Gastrocnemius medialis (tissue), 4 donors: Measurements from ENCODE around the gene TSPAN9. TPM values are rescaled to one million over a fixed set of nuclear protein-coding genes. Genes with fewer than 3 reads are reported as not detected.

Experiments used
- ATAC-seq, 2 donors: fragments of 150-250 bp; one replicate each; pipeline ENCODE4 v1.9.1; 2016
- DNase-seq, 2 donors: peaks; one replicate each; pipeline ENCODE4 v3.0.0-alpha.2; 2019
- H3K27ac ChIP-seq, 4 donors: fragments of 200-600 bp; sonication (generic); 1 replicate in 1 of 4; 2 replicates in 3 of 4; pipeline ENCODE4 v1.5.1; 2016 to 2018; ENCODE audit warnings: mild to moderate bottlenecking in 2 of 4, moderate library complexity in 1 of 4
- H3K27me3 ChIP-seq, 3 donors: fragments of 200-600 bp; sonication (generic) in 2 of 3; 1 replicate in 1 of 3; 2 replicates in 2 of 3; pipeline versions ENCODE4 v1.5.1 to v1.6.0; 2016 to 2019; ENCODE audit warnings: mild to moderate bottlenecking in 1 of 3, moderate library complexity in 1 of 3
- H3K36me3 ChIP-seq, 2 donors: fragments of 200-600 bp; sonication (generic) in 1 of 2; one replicate each; pipeline ENCODE4 v1.5.1; 2017 to 2018
- H3K4me1 ChIP-seq, 2 donors: fragments of 200-600 bp; sonication (generic) in 1 of 2; one replicate each; pipeline ENCODE4 v1.5.1; 2016 to 2017; ENCODE audit warnings: mild to moderate bottlenecking in 2 of 2
- H3K4me3 ChIP-seq, 4 donors: fragments of 200-600 bp; sonication (generic) in 3 of 4; 1 replicate in 1 of 4; 2 replicates in 3 of 4; pipeline ENCODE4 v1.5.1; 2016 to 2019; ENCODE audit warnings: mild to moderate bottlenecking in 2 of 4
- H3K9me3 ChIP-seq, 3 donors: fragments of 200-600 bp; sonication (generic) in 2 of 3; 1 replicate in 1 of 3; 2 replicates in 2 of 3; pipeline ENCODE4 v1.5.1; 2016 to 2019
- CTCF ChIP-seq, 5 experiments: fragments of 450-650 bp in 3 of 5; fragments of 200-600 bp in 2 of 5; sonication (generic) in 2 of 5; IDR thresholded peaks in 4 of 5; conservative IDR thresholded peaks in 1 of 5; 1 replicate in 4 of 5; 2 replicates in 1 of 5; pipeline ENCODE4 v1.5.1; 2016 to 2019; ENCODE audit warnings: antibody characterized with exemption in 5 of 5, mild to moderate bottlenecking in 3 of 5, moderate library complexity in 3 of 5
- POLR2A ChIP-seq, 2 donors: fragments of 450-650 bp; IDR thresholded peaks; one replicate each; pipeline ENCODE4 v1.6.1; 2017; ENCODE audit warnings: antibody characterized with exemption in 2 of 2, mild to moderate bottlenecking in 2 of 2, moderate library complexity in 2 of 2
- in situ Hi-C, 4 donors: fragments of 200-750 bp; cut with MboI; loops; one replicate each; pipeline versions ENCODE4 v1.15.0 to v1.8.0; 2017; ENCODE audit warnings: low sequenced_read_pairs in 4 of 4
- intact Hi-C: fragments of 100-400 bp; cut with DNase I; formaldehyde crosslinking; loops from one replicate; pipeline ENCODE4 v1.15.1; 2023; ENCODE audit warnings: low total_unique reads
- total RNA-seq, 4 donors: library from RNA; depleted of rRNA; stranded (reverse); fragments of >200 nt; gene quantifications; one replicate each; pipeline versions ENCODE4 v1.1.0 to v1.2.3, GENCODE V29; 2016

The TSPAN9 gene
- total RNA-seq, 4 donors from 2014 or later: 4.7 to 9.4 (median 7.4) TPM

GRCh38 chr12:3157581-3158323 lies 80.6 kb downstream of the TSPAN9 start:
- DNase-seq: no peak
- Histone ChIP-seq H3K4me1 (peaks cover 0 to 4% of the 10 kb centered on the region in 2 donors), H3K27ac (no peak overlapping the region), H3K27me3 (no peaks in the 10 kb centered on the region), H3K4me3 (no peak overlapping the region), H3K9me3 (no peaks in the 10 kb centered on the region), H3K36me3 (no peaks in the 10 kb centered on the region)
- intact Hi-C loops: no loop called here
- no peak for ATAC-seq
- in situ Hi-C loops: no loop called here
- no peak for TF ChIP-seq POLR2A (IDR thresholded peaks at IDR 0.05)
- TF ChIP-seq CTCF (IDR thresholded peaks at IDR 0.05 in 4 of 5, conservative IDR thresholded peaks at IDR 0.05 in 1 of 5): no peak

- Histone ChIP-seq H3K4me3 (no peak overlapping the region), H3K36me3 (no peaks in the 10 kb centered on the region), H3K9me3 (no peaks in the 10 kb centered on the region), H3K27me3 (no peaks in the 10 kb centered on the region), H3K27ac (no peak overlapping the region), H3K4me1 (peaks cover 0 to 4% of the 10 kb centered on the region in 2 donors)
- ATAC-seq (no peak), DNase-seq (no peak)
- TF ChIP-seq POLR2A (IDR thresholded peaks at IDR 0.05) (no peak), CTCF (IDR thresholded peaks at IDR 0.05 in 4 of 5, conservative IDR thresholded peaks at IDR 0.05 in 1 of 5) (no peak)
- in situ Hi-C loops (no loop called here), intact Hi-C loops (no loop called here)
Observed at GRCh38 chr12:3158851-3159465, 81.8 kb downstream of the TSPAN9 start.

GRCh38 chr12:3160081-3160480 lies 82.9 kb downstream of the TSPAN9 start:
- Histone ChIP-seq H3K4me3 (no peak overlapping the region), H3K4me1 (peaks cover 0 to 4% of the 10 kb centered on the region in 2 donors), H3K27ac (no peak overlapping the region), H3K36me3 (no peaks in the 10 kb centered on the region), H3K27me3 (no peaks in the 10 kb centered on the region), H3K9me3 (no peaks in the 10 kb centered on the region)
- ATAC-seq (no peak), DNase-seq (no peak)
- in situ Hi-C loops: no loop called here
- TF ChIP-seq CTCF (IDR thresholded peaks at IDR 0.05 in 4 of 5, conservative IDR thresholded peaks at IDR 0.05 in 1 of 5) (no peak), POLR2A (IDR thresholded peaks at IDR 0.05) (no peak)
- intact Hi-C loops: no loop called here

GRCh38 chr12:3161861-3162260 lies 84.7 kb downstream of the TSPAN9 start:
- ATAC-seq (no peak), DNase-seq (no peak)
- H3K27me3 ChIP-seq: no peaks in the 10 kb centered on the region
- H3K4me1 ChIP-seq: no peaks in the 10 kb centered on the region
- intact Hi-C loops: no loop called here
- no peaks in the 10 kb centered on the region for H3K36me3 ChIP-seq
- H3K27ac ChIP-seq: no peak overlapping the region
- TF ChIP-seq POLR2A (IDR thresholded peaks at IDR 0.05) (no peak), CTCF (IDR thresholded peaks at IDR 0.05 in 4 of 5, conservative IDR thresholded peaks at IDR 0.05 in 1 of 5) (no peak)
- no peak overlapping the region for H3K4me3 ChIP-seq
- in situ Hi-C loops: no loop called here
- H3K9me3 ChIP-seq: no peaks in the 10 kb centered on the region
